K562 (cell line): Measurements from ENCODE around the gene DAPK2. TPM values are rescaled to one million over a fixed set of nuclear protein-coding genes. Genes with fewer than 3 reads are reported as not detected.

Experiments used
- CC2D1A ChIP-seq: fragments of 450-650 bp; IDR thresholded peaks from 2 replicates; pipeline ENCODE4 v1.6.1; 2017; ENCODE audit warnings: mild to moderate bottlenecking
- FOXO4 ChIP-seq: fragments of 450-650 bp; formaldehyde crosslinking; IDR thresholded peaks from 2 replicates; pipeline ENCODE4 v1.4.0; 2020; ENCODE audit warnings: mild to moderate bottlenecking, moderate library complexity
- MEIS2 ChIP-seq: fragments of 450-650 bp; IDR thresholded peaks from 2 replicates; pipeline ENCODE4 v1.6.1; 2014; ENCODE audit warnings: mild to moderate bottlenecking; ENCODE audit not compliant: partially characterized antibody
- MGA ChIP-seq: fragments of 450-650 bp; IDR thresholded peaks from 2 replicates; pipeline ENCODE4 v1.6.1; 2016; ENCODE audit warnings: mild to moderate bottlenecking, moderate library complexity
- NCOR1 ChIP-seq: fragments of 450-650 bp; IDR thresholded peaks from 2 replicates; pipeline ENCODE4 v1.6.1; 2016; ENCODE audit warnings: mild to moderate bottlenecking, moderate library complexity
- NR2C1 ChIP-seq, 2 experiments: fragments of 450-650 bp; IDR thresholded peaks; 2 replicates each; pipeline ENCODE4 v1.6.1; 2017; ENCODE audit warnings: mild to moderate bottlenecking in 2 of 2, antibody characterized with exemption in 1 of 2, inconsistent platforms in 1 of 2, missing compliant biosample characterization in 1 of 2, missing genetic modification characterization in 1 of 2
- NR4A1 ChIP-seq, 2 experiments: fragments of 250-450 bp in 1 of 2; fragments of 450-650 bp in 1 of 2; sonication (Bioruptor Pico) in 1 of 2; IDR thresholded peaks; 2 replicates each; pipeline versions ENCODE4 v1.4.0 to v1.6.1; 2016 to 2020; ENCODE audit warnings: mild to moderate bottlenecking in 2 of 2, missing compliant biosample characterization in 1 of 2, missing genetic modification characterization in 1 of 2, moderate library complexity in 1 of 2
- RAD21 ChIP-seq, 2 experiments: fragments of 250-450 bp in 1 of 2; fragments of 450-650 bp in 1 of 2; sonication (Bioruptor Pico) in 1 of 2; formaldehyde crosslinking in 1 of 2; IDR thresholded peaks in 1 of 2; conservative IDR thresholded peaks in 1 of 2; 2 replicates each; pipeline versions ENCODE4 v1.4.0 to v1.8.0; 2020 to 2022; ENCODE audit warnings: mild to moderate bottlenecking in 2 of 2, moderate library complexity in 1 of 2
- SMAD4 ChIP-seq: fragments of 250-450 bp; sonication (Bioruptor Pico); conservative IDR thresholded peaks from 2 replicates; pipeline ENCODE4 v1.8.0; 2021; ENCODE audit warnings: inconsistent platforms, mild to moderate bottlenecking, moderate library complexity
- ZNF263 ChIP-seq: sonication (generic); formaldehyde crosslinking; IDR thresholded peaks from 2 replicates; pipeline ENCODE4 v1.8.0; 2022; ENCODE audit warnings: mild to moderate bottlenecking, missing genetic modification reagents, borderline replicate concordance
- ZNF551 ChIP-seq: fragments of 250-450 bp; sonication (Bioruptor Pico); IDR thresholded peaks from 2 replicates; pipeline ENCODE4 v1.5.0; 2021; ENCODE audit warnings: mild to moderate bottlenecking, moderate library complexity
- ZNF830 ChIP-seq: fragments of 250-450 bp; sonication (Bioruptor Pico); IDR thresholded peaks from 2 replicates; pipeline ENCODE4 v1.5.0; 2021; ENCODE audit warnings: mild to moderate bottlenecking
- polyA plus RNA-seq, 8 experiments: library from polyadenylated mRNA; depleted of rRNA in 4 of 8; stranded (reverse) in 5 of 8; unstranded in 3 of 8; fragments of >200 nt; fragmentation: Nextera tagmentation in 2 of 8; fragmentation: Illumina TruSeq in 1 of 8; extraction: Ambion mirVana in 2 of 8; extraction: Trizol in 1 of 8; gene quantifications; 2 replicates each; pipeline versions ENCODE4 v1.2.1 to v1.2.3, GENCODE V29; 2011 to 2014; ENCODE audit warnings: inconsistent platforms in 1 of 8, missing spikeins in 1 of 8
- total RNA-seq, 7 experiments: library from RNA; depleted of rRNA in 6 of 7; stranded (reverse); fragments of >200 nt in 6 of 7; fragmentation: Illumina TruSeq in 2 of 7; extraction: Trizol in 2 of 7; gene quantifications; 2 replicates each; pipeline versions ENCODE4 v1.2.1 to v1.2.3, GENCODE V29; 2011 to 2021; ENCODE audit warnings: low replicate concordance in 1 of 7
- TF ChIP-seq, protein P1 (sequence below): fragments of 250-450 bp; sonication (Bioruptor Pico); IDR thresholded peaks from 2 replicates; pipeline ENCODE4 v1.8.0; 2022; ENCODE audit warnings: moderate library complexity, mild to moderate bottlenecking, inconsistent platforms

DAPK2 gene
- total and polyA plus RNA-seq, 9 of the 15 experiments (the other 6 are each of a cell fraction or from before 2014, with no cell fraction given), result 0.14 to 5.2 (median 2.2) TPM

DNA sequence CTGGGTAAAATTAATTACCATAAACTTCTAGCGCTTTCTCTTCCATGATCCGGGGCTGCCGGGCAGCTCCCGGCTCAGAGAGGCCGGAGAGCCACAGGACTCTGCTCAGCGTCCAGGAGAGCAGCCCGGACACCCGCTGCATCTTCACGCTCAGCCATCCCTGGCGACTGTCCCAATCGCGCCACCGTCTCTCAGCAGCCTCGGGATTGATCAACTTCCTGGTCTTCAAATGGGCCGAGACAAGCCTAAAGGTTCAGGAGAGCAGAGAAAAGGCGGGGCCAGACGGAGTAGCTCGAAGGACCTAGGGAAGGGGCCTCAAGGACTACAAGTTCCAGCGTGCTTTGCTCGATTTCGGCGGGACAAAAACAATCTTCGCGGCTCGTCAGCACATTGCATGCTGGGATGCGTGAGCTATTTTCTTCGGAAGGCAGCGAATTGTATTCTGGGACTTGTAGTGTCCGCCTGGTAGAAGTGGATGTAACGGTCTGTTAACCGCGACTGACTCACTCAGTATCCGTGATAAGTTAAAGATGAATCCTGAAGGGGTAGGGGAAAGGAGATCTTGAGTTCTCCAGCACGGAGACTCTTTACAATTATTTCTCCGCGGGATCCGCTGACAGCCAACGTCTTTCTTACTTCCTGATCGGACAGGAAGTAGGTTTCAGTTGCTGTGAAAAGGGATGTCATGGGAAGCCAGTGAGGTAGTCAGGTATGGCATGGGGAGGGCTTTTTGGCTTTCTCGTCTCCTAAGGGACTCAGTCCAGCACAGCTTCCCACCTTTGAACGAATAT is 47.5 kb upstream of the DAPK2 start, which contains the start of gene CIAO2A (continued):
- TF ChIP-seq MGA (no peak), NR2C1 (IDR thresholded peaks at IDR 0.05) (peak; percentile 54), NR2C1 (tag; IDR thresholded peaks at IDR 0.05) (peak; percentile 75), ZNF263 (CRISPR knock-in tag) (0 out of 2 replicates have a peak, but pooled peaks have one; percentile 15), ZNF551 (CRISPR knock-in tag) (no peak), ZNF830 (CRISPR knock-in tag) (no peak), CC2D1A (no peak), SMAD4 (CRISPR knock-in tag) (no peak), NCOR1 (no peak), NR4A1 (CRISPR knock-in tag; IDR thresholded peaks at IDR 0.05) (no peak), NR4A1 (tag; IDR thresholded peaks at IDR 0.05) (no peak), MEIS2 (peak; percentile 22), RAD21 (CRISPR knock-in tag; conservative IDR thresholded peaks at IDR 0.05 in 1 of 2, IDR thresholded peaks at IDR 0.05 in 1 of 2) (no peak), FOXO4 (no peak)
- TF ChIP-seq, protein P1, sequence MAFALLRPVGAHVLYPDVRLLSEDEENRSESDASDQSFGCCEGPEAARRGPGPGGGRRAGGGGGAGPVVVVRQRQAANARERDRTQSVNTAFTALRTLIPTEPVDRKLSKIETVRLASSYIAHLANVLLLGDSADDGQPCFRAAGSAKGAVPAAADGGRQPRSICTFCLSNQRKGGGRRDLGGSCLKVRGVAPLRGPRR (CRISPR knock-in tag), result no peak
